Measurements from ENCODE around the gene ARRDC4. TPM values are rescaled to one million over a fixed set of nuclear protein-coding genes. Genes with fewer than 3 reads are reported as not detected.

Gene ARRDC4
- total RNA-seq, 1 experiment from 2014 or later: 8.7 TPM

DNA sequence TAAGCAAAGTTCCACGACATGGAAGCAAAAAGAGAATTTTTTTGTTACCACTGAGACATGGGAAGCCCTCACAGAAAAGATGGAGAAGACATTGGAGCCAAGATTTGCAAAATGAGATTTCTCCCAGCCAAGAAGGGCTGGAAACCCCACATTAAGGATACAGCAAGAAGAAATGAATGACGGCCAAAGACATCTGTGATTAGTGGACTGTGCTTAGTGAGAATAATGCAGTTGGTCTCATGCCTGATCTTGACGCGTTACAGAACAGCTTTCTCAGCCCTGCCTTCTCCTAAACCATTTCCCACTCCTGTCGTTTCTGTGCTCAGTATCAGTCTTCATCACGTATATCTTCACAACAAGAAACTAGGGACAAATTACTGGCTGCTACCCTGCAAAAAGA is 45.8 kb upstream of the ARRDC4 start:
- DNase-seq: no peak
- no peak overlapping the region for H3T11ph ChIP-seq (ENCODE audit: low read length)
- H4K91ac ChIP-seq (ENCODE audit: insufficient read length, low read depth, low read length): no peak overlapping the region
- WGBS (ENCODE audit: extremely low coverage, insufficient read length, low lambda C conversion rate): no CpG with 5 or more reads among the region's 6 CpGs
- no peak overlapping the region for H3K9ac ChIP-seq (ENCODE audit: extremely low read depth, insufficient read length, low read length)
- H3K27me3 ChIP-seq (ENCODE audit: insufficient read depth, low read length): no peaks in the 10 kb centered on the region
- H3K9me3 ChIP-seq (ENCODE audit: control insufficient read depth, low read depth, low read length): no peaks in the 10 kb centered on the region
- H3K27ac ChIP-seq (ENCODE audit: insufficient read length, low read depth, low read length): no peak overlapping the region
- Mint-ChIP-seq H3K27me3 (ENCODE audit: low read depth) (peaks cover 12% of the 10 kb centered on the region), H3K4me1 (no peaks in the 10 kb centered on the region), H3K36me3 (ENCODE audit: insufficient read depth in 1 of 3, low read depth in 3 of 3) (no peaks in the 10 kb centered on the region), H3K27ac (no peak overlapping the region), H3K9me3 (no peaks in the 10 kb centered on the region; a peak in 1 of 5 replicates), H3K4me3 (no peak overlapping the region)
- H3K4me1 ChIP-seq (ENCODE audit: insufficient read depth, low read length): no peaks in the 10 kb centered on the region
- no peak overlapping the region for H3K23ac ChIP-seq (ENCODE audit: insufficient read length, low read depth, low read length)
- H2BK15ac ChIP-seq (ENCODE audit: low read depth, low read length): no peak overlapping the region
- H3K79me1 ChIP-seq (ENCODE audit: insufficient read depth, low read depth, low read length, poor library complexity, severe bottlenecking): no peaks in the 10 kb centered on the region
- H2BK20ac ChIP-seq (ENCODE audit: low read depth, low read length, poor library complexity, severe bottlenecking): no peak overlapping the region
- H4K20me1 ChIP-seq (ENCODE audit: control insufficient read depth, insufficient read depth, insufficient read length): no peaks in the 10 kb centered on the region
- H2BK12ac ChIP-seq (ENCODE audit: insufficient read length, low read depth, low read length): no peak overlapping the region
- H2BK120ac ChIP-seq (ENCODE audit: low read depth, low read length, poor library complexity, severe bottlenecking): no peak overlapping the region
- no peak overlapping the region for H4K5ac ChIP-seq (ENCODE audit: insufficient read length, low read depth, low read length)
- no peak for TF ChIP-seq CTCF (conservative IDR thresholded peaks at IDR 0.05)
- no peak overlapping the region for H2BK5ac ChIP-seq (ENCODE audit: insufficient read length, low read length)
- H3K18ac ChIP-seq (ENCODE audit: insufficient read length, low read depth, low read length): no peak overlapping the region
- no peak overlapping the region for H3K14ac ChIP-seq (ENCODE audit: insufficient read depth, low read length)
- H3K23me2 ChIP-seq (ENCODE audit: insufficient read length, low read depth, low read length, poor library complexity, severe bottlenecking): no peaks in the 10 kb centered on the region
- no peak overlapping the region for H3K4me2 ChIP-seq (ENCODE audit: insufficient read depth, insufficient read length, low read length)
- H3K79me2 ChIP-seq (ENCODE audit: insufficient read depth, low read length): no peaks in the 10 kb centered on the region
- no peak overlapping the region for H4K8ac ChIP-seq (replicated peaks; ENCODE audit: insufficient read length, low read depth, low read length)
- no peak overlapping the region for H3K4ac ChIP-seq (ENCODE audit: low read depth, low read length)
- no peak overlapping the region for H2AK5ac ChIP-seq (ENCODE audit: insufficient read length, low read length)
- H2AFZ ChIP-seq (ENCODE audit: low read length): no peak overlapping the region
- no peak overlapping the region for H3K56ac ChIP-seq (ENCODE audit: insufficient read length, low read depth, low read length)
